GM13977 (cell line): ENCODE measurements around the gene ZBED4.

Experiments
- DNase-seq: peaks from one replicate; pipeline ENCODE4 v3.0.0; 2012; ENCODE audit warnings: low spot score
- CTCF ChIP-seq: IDR thresholded peaks from 2 replicates; pipeline ENCODE4 v1.5.1; 2012; ENCODE audit warnings: mild to moderate bottlenecking, control low read depth; ENCODE audit not compliant: insufficient read depth; ENCODE audit errors: extremely low read depth, missing control alignments
- in situ Hi-C: fragments of 300-500 bp; cut with MboI; formaldehyde crosslinking; loops from one replicate; pipeline ENCODE4 v1.12.0; 2022; ENCODE audit warnings: low sequenced_read_pairs, low pct_unique_long_range_greater_than_20kb, mixed read lengths, inconsistent platforms; ENCODE audit not compliant: unreplicated experiment

Gene ZBED4

GRCh38 chr22:49811020-49811791 is 42.4 kb upstream of the ZBED4 start:
- in situ Hi-C loops: no loop called here
- no peak for TF ChIP-seq CTCF
- DNase-seq: no peak

GRCh38 chr22:49812838-49813237 is 40.8 kb upstream of the ZBED4 start:
- no peak for TF ChIP-seq CTCF
- in situ Hi-C loops: no loop called here

GRCh38 chr22:49814164-49814686 is 39.4 kb upstream of the ZBED4 start:
- in situ Hi-C loops: no loop called here
- no peak for DNase-seq
- TF ChIP-seq CTCF: no peak

More at GRCh38 chr22:49812838-49813237, 40.8 kb upstream of the ZBED4 start:
- DNase-seq: no peak

GRCh38 chr22:49814856-49815255 is 38.8 kb upstream of the ZBED4 start:
- TF ChIP-seq CTCF: no peak
- in situ Hi-C loops: no loop called here
- no peak for DNase-seq

- in situ Hi-C loops: no loop called here
- TF ChIP-seq CTCF: no peak
- DNase-seq: no peak
Observed at GRCh38 chr22:49815641-49816091, 38.0 kb upstream of the ZBED4 start.

- in situ Hi-C loops: no loop called here
- DNase-seq: no peak
- no peak for TF ChIP-seq CTCF
Observed at GRCh38 chr22:49817359-49817758, 36.3 kb upstream of the ZBED4 start.
